C4-2B (cell line): Measurements from ENCODE around the gene EIF3B.

Experiments used
- CTCF ChIP-seq: fragments of 450-650 bp; conservative IDR thresholded peaks from 2 replicates; pipeline ENCODE4 v1.5.1; 2017; ENCODE audit warnings: mild to moderate bottlenecking
- ZFX ChIP-seq: fragments of 450-650 bp; IDR thresholded peaks from 2 replicates; pipeline ENCODE4 v1.6.1; 2017

- TF ChIP-seq CTCF, result no peak
- TF ChIP-seq ZFX, result no peak
Measured at GRCh38 chr7:2355705-2356008, 1.0 kb downstream of the EIF3B start.
